ENCODE measurements around the gene ANKRD29.

Gene ANKRD29, protein sequence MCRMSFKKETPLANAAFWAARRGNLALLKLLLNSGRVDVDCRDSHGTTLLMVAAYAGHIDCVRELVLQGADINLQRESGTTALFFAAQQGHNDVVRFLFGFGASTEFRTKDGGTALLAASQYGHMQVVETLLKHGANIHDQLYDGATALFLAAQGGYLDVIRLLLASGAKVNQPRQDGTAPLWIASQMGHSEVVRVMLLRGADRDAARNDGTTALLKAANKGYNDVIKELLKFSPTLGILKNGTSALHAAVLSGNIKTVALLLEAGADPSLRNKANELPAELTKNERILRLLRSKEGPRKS

DNA sequence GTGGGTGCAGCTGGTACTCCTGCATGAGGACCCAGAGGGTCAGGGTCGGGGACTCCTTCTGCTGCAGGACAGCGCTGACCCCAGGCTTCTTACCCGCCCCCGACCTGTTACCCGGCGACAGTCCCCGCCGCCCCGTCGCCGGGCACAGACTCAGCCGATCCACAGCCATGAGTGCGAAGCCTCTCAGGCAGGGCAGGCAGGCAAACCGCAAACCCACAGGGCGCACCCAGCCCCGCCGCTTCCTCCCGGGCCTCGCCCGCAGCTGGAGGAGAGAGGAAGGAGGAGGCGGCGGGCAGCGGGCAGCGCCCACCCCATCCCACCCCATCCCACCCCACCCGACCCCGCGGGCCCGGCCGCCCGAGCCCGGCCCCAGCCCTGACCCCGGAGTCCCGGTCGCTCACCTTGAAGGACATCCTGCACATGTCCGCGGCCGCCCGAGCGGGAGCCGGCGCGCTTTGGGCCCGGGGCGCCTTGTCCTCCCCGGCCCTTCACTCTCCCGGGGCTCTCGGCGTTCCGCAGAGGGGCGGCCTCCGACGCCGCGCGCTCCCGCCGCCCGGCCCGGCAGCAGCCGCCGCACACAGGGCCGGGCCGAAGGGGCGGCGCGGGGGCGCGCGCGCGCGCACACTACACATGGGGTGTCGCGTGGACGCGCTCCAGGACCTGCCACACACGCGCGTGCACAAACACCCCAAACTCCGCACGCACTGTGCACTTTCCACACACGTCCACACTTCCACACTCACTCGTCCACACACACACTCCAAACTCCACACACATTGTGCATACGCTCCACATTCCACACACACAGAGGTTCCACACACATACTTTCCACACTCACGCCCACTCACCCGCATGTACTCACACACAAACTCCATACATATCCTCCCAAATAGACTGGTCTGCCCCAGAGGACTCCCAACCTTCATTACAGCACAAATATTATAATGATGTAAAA, at the start of gene ANKRD29:
TSS of gene ANKRD29 (minus strand) at position 603 of the 955 bp plus-strand sequence. CDS start at position 422, 181 bp downstream.
- Histone ChIP-seq H3K36me3 (ENCODE audit: control insufficient read depth, insufficient read depth, low read length) (no peaks in the 10 kb centered on the region), H3K27ac (ENCODE audit: low read length) (no peak within 1 kb of the TSS), H3K27me3 (ENCODE audit: control insufficient read depth, insufficient read depth, low read length) (no peaks in the 10 kb centered on the region), H3K4me3 (ENCODE audit: low read length) (peak within 1 kb of the TSS; percentile 28; the same call in 1 of the 2 replicates), H3K4me1 (ENCODE audit: control insufficient read depth, insufficient read depth, low read length) (peaks cover 2% of the 10 kb centered on the region; the same call in 1 of the 2 replicates), H3K9me3 (ENCODE audit: control insufficient read depth, insufficient read depth, low read length) (no peaks in the 10 kb centered on the region)
- WGBS (ENCODE audit: insufficient coverage, insufficient read length) = 100% methylated on average over 2 of the region's 86 CpGs
- no peak for DNase-seq (ENCODE audit: low read depth, low spot score)

DNA sequence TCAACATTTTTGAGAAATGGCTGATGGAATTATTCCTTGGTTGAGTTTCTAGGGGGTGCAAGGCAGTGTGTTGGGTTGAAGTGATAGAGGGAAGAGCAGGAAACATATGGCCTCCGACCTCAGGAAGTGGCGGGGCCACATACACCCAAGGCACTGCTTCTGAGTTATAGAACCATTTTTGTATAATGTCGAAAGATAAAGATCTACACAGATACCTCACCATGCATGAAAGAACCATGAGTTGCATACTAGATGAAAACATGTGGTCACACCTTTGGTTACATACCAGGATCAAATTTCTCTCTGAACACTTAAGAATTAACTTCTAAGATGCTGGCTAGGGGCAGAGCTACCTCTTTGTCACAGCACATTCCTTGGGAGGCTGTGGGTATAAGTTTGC, 49.7 kb upstream of the ANKRD29 start:
- Histone ChIP-seq H3K4me3 (ENCODE audit: low read length) (no peak overlapping the region), H3K27ac (ENCODE audit: low read length) (no peak overlapping the region), H3K4me1 (ENCODE audit: control insufficient read depth, insufficient read depth, low read length) (no peaks in the 10 kb centered on the region), H3K36me3 (ENCODE audit: control insufficient read depth, insufficient read depth, low read length) (no peaks in the 10 kb centered on the region), H3K9me3 (ENCODE audit: control insufficient read depth, insufficient read depth, low read length) (no peaks in the 10 kb centered on the region), H3K27me3 (ENCODE audit: control insufficient read depth, insufficient read depth, low read length) (no peaks in the 10 kb centered on the region)
- no peak for DNase-seq (ENCODE audit: low read depth, low spot score)
- WGBS (ENCODE audit: insufficient coverage, insufficient read length) = no CpG with 5 or more reads among the region's 3 CpGs

DNA sequence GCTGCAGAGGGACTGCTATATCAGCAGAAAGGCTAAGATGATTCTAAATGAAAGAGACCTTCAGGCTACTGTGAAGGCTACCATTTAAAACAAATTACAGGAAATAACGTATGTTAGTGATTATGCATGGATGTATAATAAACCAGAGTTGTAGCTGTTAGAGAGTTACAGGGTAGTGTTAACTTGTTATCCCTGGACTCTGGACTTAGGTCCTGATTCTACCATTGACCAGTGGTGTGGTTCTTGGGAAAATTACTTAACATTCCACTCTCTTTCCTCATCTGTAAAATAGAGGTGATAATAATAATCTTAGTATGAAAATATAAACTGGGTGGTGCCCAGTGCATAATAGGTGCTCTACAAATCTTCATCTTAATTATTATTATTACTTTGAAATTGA, 48.7 kb upstream of the ANKRD29 start:
- H3K9me3 ChIP-seq (ENCODE audit: control insufficient read depth, insufficient read depth, low read length) = no peaks in the 10 kb centered on the region
- no peaks in the 10 kb centered on the region for H3K27me3 ChIP-seq (ENCODE audit: control insufficient read depth, insufficient read depth, low read length)
- no peaks in the 10 kb centered on the region for H3K4me1 ChIP-seq (ENCODE audit: control insufficient read depth, insufficient read depth, low read length)
- WGBS (ENCODE audit: insufficient coverage, insufficient read length) = no CpG with 5 or more reads among the region's 1 CpG
- H3K4me3 ChIP-seq (ENCODE audit: low read length) = no peak overlapping the region
- no peaks in the 10 kb centered on the region for H3K36me3 ChIP-seq (ENCODE audit: control insufficient read depth, insufficient read depth, low read length)
- no peak overlapping the region for H3K27ac ChIP-seq (ENCODE audit: low read length)
- no peak for DNase-seq (ENCODE audit: low read depth, low spot score)

DNA sequence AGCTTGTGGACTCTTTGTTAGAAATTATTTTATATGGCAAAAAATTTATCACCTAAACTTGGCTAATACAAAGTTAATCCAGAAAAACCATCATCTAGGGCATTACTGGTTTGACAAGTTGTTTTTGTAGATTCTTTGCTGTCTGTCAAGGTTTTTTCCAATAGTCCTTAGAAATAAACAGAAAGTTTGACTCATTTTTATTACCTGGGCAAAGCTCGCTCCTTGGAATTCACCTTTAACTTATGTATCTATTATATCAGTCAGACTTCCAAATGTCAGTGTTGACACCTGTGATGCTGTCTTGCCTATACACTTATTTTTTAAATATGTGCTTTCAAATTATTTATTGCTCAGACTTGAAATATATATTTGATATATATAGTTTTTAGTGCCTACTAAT, 48.2 kb upstream of the ANKRD29 start:
- Histone ChIP-seq H3K4me1 (ENCODE audit: control insufficient read depth, insufficient read depth, low read length) (no peaks in the 10 kb centered on the region), H3K4me3 (ENCODE audit: low read length) (no peak overlapping the region), H3K36me3 (ENCODE audit: control insufficient read depth, insufficient read depth, low read length) (no peaks in the 10 kb centered on the region), H3K27ac (ENCODE audit: low read length) (no peak overlapping the region), H3K9me3 (ENCODE audit: control insufficient read depth, insufficient read depth, low read length) (no peaks in the 10 kb centered on the region), H3K27me3 (ENCODE audit: control insufficient read depth, insufficient read depth, low read length) (no peaks in the 10 kb centered on the region)
- no peak for DNase-seq (ENCODE audit: low read depth, low spot score)
- WGBS (ENCODE audit: insufficient coverage, insufficient read length) = no CpG with 5 or more reads among the region's 1 CpG

DNA sequence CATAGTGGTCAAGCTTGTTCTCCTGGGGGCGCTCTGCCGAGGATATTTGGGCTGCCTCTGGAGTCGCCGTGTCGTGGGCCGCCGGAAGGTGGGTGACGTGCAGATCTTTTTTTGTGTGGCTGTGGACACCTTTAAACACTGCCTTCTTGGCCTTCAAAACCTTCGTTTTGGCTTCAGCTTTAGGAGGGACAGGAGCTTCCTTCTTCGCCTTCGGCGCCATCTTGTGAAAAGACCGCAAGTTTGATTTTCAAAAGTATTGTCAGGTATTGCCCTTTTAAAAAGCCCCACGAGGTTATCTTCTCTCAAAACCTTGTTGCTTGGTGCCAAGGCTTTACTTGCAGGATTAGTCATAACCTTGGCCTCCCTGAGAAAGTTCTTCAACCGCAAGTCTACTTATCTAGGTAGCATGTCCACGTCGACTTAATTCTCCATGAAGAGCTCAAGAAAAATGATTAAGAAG, 47.4 kb upstream of the ANKRD29 start:
- H3K27ac ChIP-seq (ENCODE audit: low read length) = no peak overlapping the region
- no peaks in the 10 kb centered on the region for H3K9me3 ChIP-seq (ENCODE audit: control insufficient read depth, insufficient read depth, low read length)
- no CpG with 5 or more reads among the region's 17 CpGs for WGBS (ENCODE audit: insufficient coverage, insufficient read length)
- DNase-seq (ENCODE audit: low read depth, low spot score) = no peak
- no peak overlapping the region for H3K4me3 ChIP-seq (ENCODE audit: low read length)
- H3K27me3 ChIP-seq (ENCODE audit: control insufficient read depth, insufficient read depth, low read length) = no peaks in the 10 kb centered on the region
- no peaks in the 10 kb centered on the region for H3K36me3 ChIP-seq (ENCODE audit: control insufficient read depth, insufficient read depth, low read length)
- H3K4me1 ChIP-seq (ENCODE audit: control insufficient read depth, insufficient read depth, low read length) = no peaks in the 10 kb centered on the region

DNA sequence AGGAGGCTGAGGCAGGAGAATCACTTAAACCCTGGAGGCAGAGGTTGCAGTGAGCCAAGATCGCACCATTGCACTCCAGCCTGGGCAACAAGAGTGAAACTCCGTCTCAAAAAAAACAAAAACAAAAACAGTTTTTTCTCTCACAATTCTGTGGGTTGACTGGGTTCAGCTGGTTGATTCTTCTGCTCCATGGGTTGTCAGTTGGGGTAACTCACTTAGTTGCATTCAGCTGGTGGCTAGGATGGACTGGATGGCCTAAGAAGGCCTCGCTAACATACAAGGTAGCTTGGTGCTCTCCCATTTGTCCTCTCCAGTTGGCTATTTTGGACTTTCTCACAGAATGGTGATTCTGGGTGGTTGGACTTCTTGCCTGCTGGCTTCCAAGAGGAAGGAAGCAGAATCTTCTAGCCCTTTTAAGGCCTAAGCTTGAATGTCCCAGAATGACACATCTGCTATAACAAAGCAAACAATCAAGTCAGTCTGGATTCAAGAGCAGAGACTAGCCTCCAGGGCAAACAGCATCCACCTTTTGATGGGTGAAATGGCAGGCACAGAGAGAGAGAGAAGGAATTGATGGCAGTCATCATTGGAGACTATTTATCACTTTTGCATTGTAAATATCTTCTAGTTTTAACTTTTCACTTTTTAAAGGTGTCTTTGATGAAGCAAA, 44.4 kb upstream of the ANKRD29 start:
- H3K36me3 ChIP-seq (ENCODE audit: control insufficient read depth, insufficient read depth, low read length) = no peaks in the 10 kb centered on the region
- DNase-seq (ENCODE audit: low read depth, low spot score) = no peak
- no peak overlapping the region for H3K27ac ChIP-seq (ENCODE audit: low read length)
- WGBS (ENCODE audit: insufficient coverage, insufficient read length) = no CpG with 5 or more reads among the region's 3 CpGs
- H3K9me3 ChIP-seq (ENCODE audit: control insufficient read depth, insufficient read depth, low read length) = no peaks in the 10 kb centered on the region
- no peaks in the 10 kb centered on the region for H3K4me1 ChIP-seq (ENCODE audit: control insufficient read depth, insufficient read depth, low read length)
- H3K27me3 ChIP-seq (ENCODE audit: control insufficient read depth, insufficient read depth, low read length) = no peaks in the 10 kb centered on the region
- no peak overlapping the region for H3K4me3 ChIP-seq (ENCODE audit: low read length)

DNA sequence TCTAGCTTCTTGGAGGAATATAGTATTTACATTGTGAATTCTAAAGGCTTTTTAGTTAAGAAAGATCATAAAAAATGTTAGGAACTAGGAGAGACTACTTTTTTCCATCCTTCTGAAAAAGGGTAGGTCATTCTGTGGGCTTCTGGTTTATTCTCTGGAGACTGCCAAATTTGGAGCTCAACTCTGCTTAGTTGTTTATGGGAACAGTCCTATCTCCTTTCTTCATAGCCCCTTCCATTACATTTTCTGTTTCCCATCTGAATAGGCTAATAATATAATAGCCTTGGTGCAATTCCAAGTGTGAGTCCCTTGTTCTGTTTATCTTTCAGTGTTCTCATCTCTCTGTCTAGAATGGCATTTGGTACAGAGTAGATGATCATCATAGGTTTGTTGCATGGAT, 42.1 kb upstream of the ANKRD29 start:
- Histone ChIP-seq H3K27me3 (ENCODE audit: control insufficient read depth, insufficient read depth, low read length) (no peaks in the 10 kb centered on the region), H3K27ac (ENCODE audit: low read length) (no peak overlapping the region), H3K4me3 (ENCODE audit: low read length) (no peak overlapping the region)

DNA sequence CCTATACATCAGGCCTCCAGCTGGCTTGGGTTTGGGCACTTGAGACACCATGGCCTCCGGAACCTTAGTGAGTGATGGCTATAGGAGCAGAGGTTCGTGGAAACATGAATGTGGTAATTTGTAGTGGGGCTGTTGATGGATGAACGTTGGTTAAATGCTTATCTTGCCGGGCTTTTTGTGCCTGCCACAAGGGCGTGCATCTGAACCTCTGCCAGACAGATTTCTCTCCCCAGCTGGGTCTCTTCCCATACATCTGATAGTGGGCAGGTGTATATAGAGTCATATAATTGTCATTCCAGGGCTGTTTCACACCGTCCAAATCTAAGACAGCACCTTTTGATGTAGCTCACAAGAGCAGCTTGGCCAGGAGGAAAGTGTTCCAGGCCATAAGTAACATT, 41.3 kb upstream of the ANKRD29 start:
- Histone ChIP-seq H3K27me3 (ENCODE audit: control insufficient read depth, insufficient read depth, low read length) (no peaks in the 10 kb centered on the region), H3K36me3 (ENCODE audit: control insufficient read depth, insufficient read depth, low read length) (no peaks in the 10 kb centered on the region)

More for the DNA sequence above, 42.1 kb upstream of the ANKRD29 start:
- no peak for DNase-seq (ENCODE audit: low read depth, low spot score)
- Histone ChIP-seq H3K4me1 (ENCODE audit: control insufficient read depth, insufficient read depth, low read length) (no peaks in the 10 kb centered on the region), H3K36me3 (ENCODE audit: control insufficient read depth, insufficient read depth, low read length) (no peaks in the 10 kb centered on the region), H3K9me3 (ENCODE audit: control insufficient read depth, insufficient read depth, low read length) (no peaks in the 10 kb centered on the region)

DNA sequence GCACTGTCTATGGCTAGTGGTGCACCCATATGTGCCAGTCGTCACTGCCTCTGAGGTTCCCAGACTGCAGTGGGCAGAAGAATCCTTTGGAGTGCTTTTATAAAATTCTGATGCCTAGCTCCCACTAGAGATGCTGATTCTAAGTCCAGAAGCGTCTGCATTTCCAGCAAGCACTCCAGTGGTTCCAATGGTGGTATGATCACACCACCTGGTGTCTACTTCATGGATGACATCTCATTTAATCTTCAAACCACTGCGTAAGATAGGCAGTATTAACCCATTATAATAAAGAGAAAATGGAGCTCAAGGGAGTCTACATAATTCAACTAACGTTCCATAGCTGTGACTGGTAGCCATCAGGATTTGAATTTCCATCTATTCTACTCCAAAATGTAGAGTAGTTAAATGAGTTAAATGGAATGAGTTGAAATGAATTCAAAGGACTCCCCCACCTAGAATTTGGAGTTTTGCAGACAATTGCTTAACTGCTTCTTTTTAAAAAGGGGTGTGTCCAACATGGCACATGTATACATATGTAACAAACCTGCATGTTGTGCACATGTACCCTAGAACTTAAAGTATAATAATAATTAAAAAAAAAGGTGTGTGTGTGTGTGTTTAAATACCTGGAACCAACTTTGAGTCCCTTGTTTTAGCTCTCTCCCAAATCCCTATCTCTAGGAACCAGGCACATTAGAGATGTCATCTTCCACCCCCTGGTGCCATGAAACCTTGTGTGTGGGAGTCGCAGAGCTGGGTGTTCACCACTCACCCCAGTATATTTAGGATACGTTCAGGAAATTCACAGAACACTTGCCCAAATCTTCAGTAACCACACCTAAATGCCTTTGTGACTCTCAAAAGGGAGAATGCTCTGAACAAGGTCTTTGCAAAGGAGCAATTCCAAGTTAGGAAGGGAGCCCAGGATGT, 40.6 kb upstream of the ANKRD29 start:
- no peak overlapping the region for H3K27ac ChIP-seq (ENCODE audit: low read length)
- H3K4me3 ChIP-seq (ENCODE audit: low read length) = no peak overlapping the region
- no peaks in the 10 kb centered on the region for H3K27me3 ChIP-seq (ENCODE audit: control insufficient read depth, insufficient read depth, low read length)
- H3K36me3 ChIP-seq (ENCODE audit: control insufficient read depth, insufficient read depth, low read length) = no peaks in the 10 kb centered on the region
- no CpG with 5 or more reads among the region's 6 CpGs for whole genome bisulfite sequencing (ENCODE audit: insufficient coverage, insufficient read length)
- H3K9me3 ChIP-seq (ENCODE audit: control insufficient read depth, insufficient read depth, low read length) = no peaks in the 10 kb centered on the region
- DNase-seq (ENCODE audit: low read depth, low spot score) = no peak
- H3K4me1 ChIP-seq (ENCODE audit: control insufficient read depth, insufficient read depth, low read length) = no peaks in the 10 kb centered on the region

More for the DNA sequence above, 41.3 kb upstream of the ANKRD29 start:
- H3K4me3 ChIP-seq (ENCODE audit: low read length) = no peak overlapping the region
- H3K4me1 ChIP-seq (ENCODE audit: control insufficient read depth, insufficient read depth, low read length) = no peaks in the 10 kb centered on the region
- H3K27ac ChIP-seq (ENCODE audit: low read length) = no peak overlapping the region
- no peaks in the 10 kb centered on the region for H3K9me3 ChIP-seq (ENCODE audit: control insufficient read depth, insufficient read depth, low read length)
- WGBS (ENCODE audit: insufficient coverage, insufficient read length) = no CpG with 5 or more reads among the region's 6 CpGs
- no peak for DNase-seq (ENCODE audit: low read depth, low spot score)

All from iPS DF 6.9 (cell line).